Testis (tissue), 2 donors: ENCODE measurements around the gene LASP1NB.
"Not testable (repeated sequence)": the region's sequence is repeated elsewhere in the genome, so short reads cannot be mapped to it uniquely, and the experiment has no call there.

Experiments
- DNase-seq: peaks from one replicate; pipeline ENCODE4 v3.0.0-alpha.2; 2019
- H3K27ac ChIP-seq, 2 donors: fragments of 200-600 bp; sonication (generic); one replicate each; pipeline ENCODE4 v1.5.1; 2019
- H3K27me3 ChIP-seq: fragments of 200-600 bp; sonication (generic); one replicate; pipeline ENCODE4 v1.5.1; 2019
- H3K36me3 ChIP-seq: fragments of 200-600 bp; sonication (generic); one replicate; pipeline ENCODE4 v1.5.1; 2017; ENCODE audit warnings: low read depth; ENCODE audit errors: missing control alignments
- H3K4me1 ChIP-seq: fragments of 200-600 bp; sonication (generic); one replicate; pipeline ENCODE4 v1.5.1; 2019
- H3K4me3 ChIP-seq, 2 donors: fragments of 200-600 bp; sonication (generic); one replicate each; pipeline ENCODE4 v1.5.1; 2017 to 2019
- H3K9me3 ChIP-seq: fragments of 200-600 bp; sonication (generic); one replicate; pipeline ENCODE4 v1.5.1; 2017
- POLR2A ChIP-seq: fragments of 450-650 bp; IDR thresholded peaks from one replicate; pipeline ENCODE4 v1.6.1; 2017; ENCODE audit warnings: antibody characterized with exemption, mild to moderate bottlenecking, moderate library complexity
- WGBS, 2 donors: methylation state at CpG; one replicate each; pipeline ENCODE4 v1.1.5; 2018; 5-methylcytosine and 5-hydroxymethylcytosine counted together
- intact Hi-C: fragments of 100-400 bp; cut with DNase I; formaldehyde crosslinking; loops from one replicate; pipeline ENCODE4 v1.15.1; 2023; ENCODE audit warnings: low total_unique reads
- TF ChIP-seq, protein P1 (sequence below), 3 experiments: fragments of 450-650 bp in 2 of 3; fragments of 200-600 bp in 1 of 3; sonication (generic) in 1 of 3; IDR thresholded peaks; one replicate each; pipeline ENCODE4 v1.5.1; 2016 to 2019; ENCODE audit warnings: antibody characterized with exemption in 3 of 3, mild to moderate bottlenecking in 2 of 3, moderate library complexity in 1 of 3

Gene LASP1NB

DNA sequence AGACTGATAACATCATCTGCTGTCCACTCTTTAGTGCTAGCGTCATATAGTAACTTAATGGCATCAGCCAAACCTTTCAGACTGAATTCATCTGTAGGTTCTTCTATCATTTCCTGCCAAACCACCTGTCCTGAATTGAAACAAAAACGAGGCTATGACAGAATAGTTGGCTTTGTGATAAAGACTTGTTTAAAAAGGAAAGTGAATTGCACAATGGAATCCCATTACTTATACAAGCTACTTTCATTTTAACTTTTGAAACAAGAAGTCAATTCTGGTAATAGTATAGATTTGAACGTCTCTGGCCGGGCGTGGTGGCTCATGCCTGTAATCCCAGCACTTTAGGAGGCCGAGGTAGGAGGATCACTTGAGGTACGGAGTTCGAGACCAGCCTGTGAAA, 18.2 kb downstream of the LASP1NB start:
- TF ChIP-seq POLR2A: no peak
- TF ChIP-seq, protein P1, sequence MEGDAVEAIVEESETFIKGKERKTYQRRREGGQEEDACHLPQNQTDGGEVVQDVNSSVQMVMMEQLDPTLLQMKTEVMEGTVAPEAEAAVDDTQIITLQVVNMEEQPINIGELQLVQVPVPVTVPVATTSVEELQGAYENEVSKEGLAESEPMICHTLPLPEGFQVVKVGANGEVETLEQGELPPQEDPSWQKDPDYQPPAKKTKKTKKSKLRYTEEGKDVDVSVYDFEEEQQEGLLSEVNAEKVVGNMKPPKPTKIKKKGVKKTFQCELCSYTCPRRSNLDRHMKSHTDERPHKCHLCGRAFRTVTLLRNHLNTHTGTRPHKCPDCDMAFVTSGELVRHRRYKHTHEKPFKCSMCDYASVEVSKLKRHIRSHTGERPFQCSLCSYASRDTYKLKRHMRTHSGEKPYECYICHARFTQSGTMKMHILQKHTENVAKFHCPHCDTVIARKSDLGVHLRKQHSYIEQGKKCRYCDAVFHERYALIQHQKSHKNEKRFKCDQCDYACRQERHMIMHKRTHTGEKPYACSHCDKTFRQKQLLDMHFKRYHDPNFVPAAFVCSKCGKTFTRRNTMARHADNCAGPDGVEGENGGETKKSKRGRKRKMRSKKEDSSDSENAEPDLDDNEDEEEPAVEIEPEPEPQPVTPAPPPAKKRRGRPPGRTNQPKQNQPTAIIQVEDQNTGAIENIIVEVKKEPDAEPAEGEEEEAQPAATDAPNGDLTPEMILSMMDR (IDR thresholded peaks at IDR 0.05): no peak
- WGBS, 2 donors: 66 to 75% methylated on average over 8 of the region's 8 CpGs
- Histone ChIP-seq H3K9me3 (no peaks in the 10 kb centered on the region), H3K4me1 (no peaks in the 10 kb centered on the region), H3K27me3 (no peaks in the 10 kb centered on the region), H3K36me3 (no peaks in the 10 kb centered on the region), H3K4me3 (no peak overlapping the region), H3K27ac (no peak overlapping the region)
- no peak for DNase-seq
- intact Hi-C loops: no loop called here

GRCh38 chr17:38947189-38947588, 21.8 kb downstream of the LASP1NB start:
- intact Hi-C loops: no loop called here
- 88 to 100% methylated on average over 2 of the region's 2 CpGs for WGBS, 2 donors
- no peaks in the 10 kb centered on the region for H3K27me3 ChIP-seq
- H3K4me3 ChIP-seq: no peak overlapping the region
- no peaks in the 10 kb centered on the region for H3K9me3 ChIP-seq
- H3K27ac ChIP-seq: no peak overlapping the region
- DNase-seq: no peak
- TF ChIP-seq, protein P1 (IDR thresholded peaks at IDR 0.05): no peak
- no peak for TF ChIP-seq POLR2A
- H3K36me3 ChIP-seq: no peaks in the 10 kb centered on the region
- H3K4me1 ChIP-seq: no peaks in the 10 kb centered on the region

DNA sequence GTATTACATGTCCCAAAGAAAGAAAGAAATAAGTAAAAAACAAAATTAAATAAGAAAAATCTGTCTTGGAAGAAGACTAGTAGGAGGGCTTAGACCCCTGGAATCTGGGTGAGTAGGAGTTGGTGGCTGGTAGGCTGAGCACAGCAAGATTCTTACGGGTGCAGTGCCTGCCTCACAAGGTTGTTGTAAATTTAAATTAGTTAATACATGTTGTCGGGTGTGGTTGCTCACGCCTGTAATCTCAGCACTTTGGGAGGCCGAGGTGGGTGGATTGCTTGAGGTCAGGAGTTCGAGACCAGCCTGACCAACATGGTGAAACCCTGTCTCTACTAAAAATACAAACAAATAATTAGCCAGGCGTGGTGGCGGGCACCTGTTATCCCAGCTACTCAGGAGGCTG, 28.4 kb downstream of the LASP1NB start:
- intact Hi-C loops, DNase-seq: not testable (repeated sequence)

GRCh38 chr17:38958326-38958725, 32.9 kb downstream of the LASP1NB start:
- H3K4me3 ChIP-seq: no peak overlapping the region
- no peak for DNase-seq

More for the DNA sequence above, 28.4 kb downstream of the LASP1NB start:
- not testable (repeated sequence) for H3K36me3 ChIP-seq, H3K4me3 ChIP-seq, H3K9me3 ChIP-seq, H3K4me1 ChIP-seq, H3K27me3 ChIP-seq, H3K27ac ChIP-seq
- whole genome bisulfite sequencing, 2 donors: 83 to 89% methylated on average over 7 of the region's 7 CpGs

DNA sequence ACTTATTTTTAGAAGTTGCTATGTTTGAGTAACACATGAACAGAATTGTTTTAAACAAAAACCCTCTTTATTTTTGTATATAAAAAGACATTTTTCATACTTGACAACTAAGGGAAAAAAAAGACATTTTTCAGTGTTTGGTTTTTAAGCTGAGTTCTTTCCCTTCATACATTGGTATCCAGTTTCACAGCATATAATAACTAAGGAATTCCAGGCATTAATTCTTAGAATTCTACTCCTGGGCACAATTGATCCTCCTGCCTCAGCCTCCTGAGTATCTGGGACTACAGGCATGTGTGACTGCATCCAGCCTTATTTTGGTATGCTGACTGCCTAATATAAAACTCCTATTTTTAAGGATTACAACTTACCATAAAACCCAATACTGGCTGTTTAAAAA, 33.3 kb downstream of the LASP1NB start:
- H3K9me3 ChIP-seq: no peaks in the 10 kb centered on the region
- no peak for DNase-seq
- TF ChIP-seq POLR2A: no peak
- TF ChIP-seq, protein P1 (IDR thresholded peaks at IDR 0.05): no peak
- no peaks in the 10 kb centered on the region for H3K36me3 ChIP-seq
- H3K27me3 ChIP-seq: no peaks in the 10 kb centered on the region
- no peak overlapping the region for H3K4me3 ChIP-seq
- H3K27ac ChIP-seq: no peak overlapping the region
- no peaks in the 10 kb centered on the region for H3K4me1 ChIP-seq
- intact Hi-C loops: no loop called here

More at GRCh38 chr17:38958326-38958725, 32.9 kb downstream of the LASP1NB start:
- Histone ChIP-seq H3K27me3 (no peaks in the 10 kb centered on the region), H3K4me1 (no peaks in the 10 kb centered on the region), H3K9me3 (no peaks in the 10 kb centered on the region), H3K36me3 (no peaks in the 10 kb centered on the region), H3K27ac (no peak overlapping the region)
- intact Hi-C loops: no loop called here
- no peak for TF ChIP-seq POLR2A
- TF ChIP-seq, protein P1 (IDR thresholded peaks at IDR 0.05): no peak
- WGBS, 2 donors: 19 to 27% methylated on average over 1 of the region's 1 CpG
